ENCODE data around the gene LRRC25.

Gene LRRC25

GRCh38 chr19:18391509-18392075 lies 5.8 kb downstream of the LRRC25 start:
- no peaks in the 10 kb centered on the region for H3K9me3 ChIP-seq (ENCODE audit: control extremely low read depth in 1 of 5, control insufficient read depth in 4 of 5, insufficient read depth in 2 of 5, low read depth in 1 of 5, low read length in 4 of 5)
- POLR2A ChIA-PET: interaction anchor here (0.5 kb wide), 1 partner anchor 112 kb away, joined by 3 read pairs; no protein-coding TSS in a partner anchor
- DNase-seq: no peak
- H3K4me1 ChIP-seq (ENCODE audit: control extremely low read depth in 1 of 4, control insufficient read depth in 4 of 4, insufficient read depth in 4 of 4, low read length in 3 of 4): peaks cover 0 to 46% (median 34%) of the 10 kb centered on the region in 4 experiments
- H3K27ac ChIP-seq (ENCODE audit: insufficient read depth in 1 of 2, low read depth in 1 of 2, low read length in 2 of 2, poor library complexity in 1 of 2, severe bottlenecking in 2 of 2): no peak overlapping the region
- no peak overlapping the region for H3K4me3 ChIP-seq (ENCODE audit: control insufficient read depth in 1 of 7, extremely low read depth in 1 of 7, insufficient read depth in 4 of 7, low read depth in 2 of 7, low read length in 6 of 7)
- CTCF ChIA-PET: interaction anchor here (1.0 to 9.9 kb wide), 8 partner anchors 9 to 279 kb away, joined by 3 to 133 read pairs (median 8); no protein-coding TSS in a partner anchor
- whole genome bisulfite sequencing (ENCODE audit: insufficient coverage): 61% methylated on average over 3 of the region's 9 CpGs
- H3K27me3 ChIP-seq (replicated peaks in 2 of 5; ENCODE audit: control insufficient read depth in 4 of 5, insufficient read depth in 5 of 5, low read length in 4 of 5): peaks cover 0 to 3% (median 0%) of the 10 kb centered on the region in 5 experiments
- peaks cover 0 to 5% (median 0%) of the 10 kb centered on the region in 4 experiments for H3K36me3 ChIP-seq (ENCODE audit: control insufficient read depth in 4 of 4, insufficient read depth in 4 of 4, low read length in 3 of 4)

- ChIA-PET CTCF (interaction anchor here (0.7 to 9.9 kb wide), 14 partner anchors 10 to 112 kb away, joined by 3 to 133 read pairs (median 6); no protein-coding TSS in a partner anchor), POLR2A (no interaction called here)
- peaks cover 0 to 3% (median 0%) of the 10 kb centered on the region in 5 experiments for H3K27me3 ChIP-seq (replicated peaks in 2 of 5; ENCODE audit: control insufficient read depth in 4 of 5, insufficient read depth in 5 of 5, low read length in 4 of 5)
- DNase-seq: no peak
- H3K27ac ChIP-seq (ENCODE audit: insufficient read depth in 1 of 2, low read depth in 1 of 2, low read length in 2 of 2, poor library complexity in 1 of 2, severe bottlenecking in 2 of 2): no peak overlapping the region
- no peaks in the 10 kb centered on the region for H3K9me3 ChIP-seq (ENCODE audit: control extremely low read depth in 1 of 5, control insufficient read depth in 4 of 5, insufficient read depth in 2 of 5, low read depth in 1 of 5, low read length in 4 of 5)
- H3K4me3 ChIP-seq (ENCODE audit: control insufficient read depth in 1 of 7, extremely low read depth in 1 of 7, insufficient read depth in 4 of 7, low read depth in 2 of 7, low read length in 6 of 7): no peak overlapping the region
- WGBS (ENCODE audit: insufficient coverage): 100% methylated on average over 5 of the region's 6 CpGs
- H3K4me1 ChIP-seq (ENCODE audit: control extremely low read depth in 1 of 4, control insufficient read depth in 4 of 4, insufficient read depth in 4 of 4, low read length in 3 of 4): peaks cover 0 to 55% (median 40%) of the 10 kb centered on the region in 4 experiments
- H3K36me3 ChIP-seq (ENCODE audit: control insufficient read depth in 4 of 4, insufficient read depth in 4 of 4, low read length in 3 of 4): peaks cover 0 to 5% (median 0%) of the 10 kb centered on the region in 4 experiments
Measured at GRCh38 chr19:18390065-18390907, 7.1 kb downstream of the LRRC25 start.

GRCh38 chr19:18389726-18390064 lies 7.7 kb downstream of the LRRC25 start:
- Histone ChIP-seq H3K27ac (ENCODE audit: insufficient read depth in 1 of 2, low read depth in 1 of 2, low read length in 2 of 2, poor library complexity in 1 of 2, severe bottlenecking in 2 of 2) (no peak overlapping the region), H3K4me1 (ENCODE audit: control extremely low read depth in 1 of 4, control insufficient read depth in 4 of 4, insufficient read depth in 4 of 4, low read length in 3 of 4) (peaks cover 0 to 54% (median 40%) of the 10 kb centered on the region in 4 experiments), H3K27me3 (replicated peaks in 2 of 5; ENCODE audit: control insufficient read depth in 4 of 5, insufficient read depth in 5 of 5, low read length in 4 of 5) (peaks cover 0 to 3% (median 0%) of the 10 kb centered on the region in 5 experiments), H3K36me3 (ENCODE audit: control insufficient read depth in 4 of 4, insufficient read depth in 4 of 4, low read length in 3 of 4) (peaks cover 0 to 5% (median 0%) of the 10 kb centered on the region in 4 experiments), H3K9me3 (ENCODE audit: control extremely low read depth in 1 of 5, control insufficient read depth in 4 of 5, insufficient read depth in 2 of 5, low read depth in 1 of 5, low read length in 4 of 5) (no peaks in the 10 kb centered on the region), H3K4me3 (ENCODE audit: control insufficient read depth in 1 of 7, extremely low read depth in 1 of 7, insufficient read depth in 4 of 7, low read depth in 2 of 7, low read length in 6 of 7) (no peak overlapping the region)
- DNase-seq: no peak
- ChIA-PET CTCF (interaction anchor here (0.7 to 9.9 kb wide), 13 partner anchors 9 to 111 kb away, joined by 3 to 133 read pairs (median 15); no protein-coding TSS in a partner anchor), POLR2A (interaction anchor here (1.1 kb wide), 1 partner anchor 28 kb away, joined by 5 read pairs; no protein-coding TSS in a partner anchor)

GRCh38 chr19:18388960-18389725 lies 8.3 kb downstream of the LRRC25 start:
- Histone ChIP-seq H3K36me3 (ENCODE audit: control insufficient read depth in 4 of 4, insufficient read depth in 4 of 4, low read length in 3 of 4) (peaks cover 0 to 5% (median 0%) of the 10 kb centered on the region in 4 experiments), H3K4me1 (ENCODE audit: control extremely low read depth in 1 of 4, control insufficient read depth in 4 of 4, insufficient read depth in 4 of 4, low read length in 3 of 4) (peaks cover 0 to 52% (median 40%) of the 10 kb centered on the region in 4 experiments), H3K27me3 (replicated peaks in 2 of 5; ENCODE audit: control insufficient read depth in 4 of 5, insufficient read depth in 5 of 5, low read length in 4 of 5) (peaks cover 0 to 3% (median 0%) of the 10 kb centered on the region in 5 experiments), H3K4me3 (ENCODE audit: control insufficient read depth in 1 of 7, extremely low read depth in 1 of 7, insufficient read depth in 4 of 7, low read depth in 2 of 7, low read length in 6 of 7) (peak overlapping the region in 4 of 7 experiments; percentile 20 to 62 (median 55)), H3K27ac (ENCODE audit: insufficient read depth in 1 of 2, low read depth in 1 of 2, low read length in 2 of 2, poor library complexity in 1 of 2, severe bottlenecking in 2 of 2) (no peak overlapping the region), H3K9me3 (ENCODE audit: control extremely low read depth in 1 of 5, control insufficient read depth in 4 of 5, insufficient read depth in 2 of 5, low read depth in 1 of 5, low read length in 4 of 5) (no peaks in the 10 kb centered on the region)
- ChIA-PET CTCF (interaction anchor here (0.5 to 9.9 kb wide), 16 partner anchors 8 to 111 kb away, joined by 3 to 133 read pairs (median 13); partner anchors contain the start of gene LRRC25), POLR2A (interaction anchor here (1.1 to 1.3 kb wide), 2 partner anchors 13 to 28 kb away, joined by 3 to 5 read pairs; no protein-coding TSS in a partner anchor)
- WGBS (ENCODE audit: insufficient coverage): 100% methylated on average over 7 of the region's 13 CpGs
- DNase-seq: no peak

- peaks cover 0 to 44% (median 33%) of the 10 kb centered on the region in 4 experiments for H3K4me1 ChIP-seq (ENCODE audit: control extremely low read depth in 1 of 4, control insufficient read depth in 4 of 4, insufficient read depth in 4 of 4, low read length in 3 of 4)
- ChIA-PET CTCF (interaction anchor here (0.6 to 9.9 kb wide), 22 partner anchors 9 to 194 kb away, joined by 3 to 133 read pairs (median 4); partner anchors contain the start of gene LRRC25), POLR2A (interaction anchor here (1.1 to 1.3 kb wide), 3 partner anchors 14 to 29 kb away, joined by 3 to 7 read pairs (median 5); no protein-coding TSS in a partner anchor)
- no peaks in the 10 kb centered on the region for H3K9me3 ChIP-seq (ENCODE audit: control extremely low read depth in 1 of 5, control insufficient read depth in 4 of 5, insufficient read depth in 2 of 5, low read depth in 1 of 5, low read length in 4 of 5)
- H3K27ac ChIP-seq (ENCODE audit: insufficient read depth in 1 of 2, low read depth in 1 of 2, low read length in 2 of 2, poor library complexity in 1 of 2, severe bottlenecking in 2 of 2): peak overlapping the region in 1 of 2 experiments; percentile 74
- peak overlapping the region; percentile 25 to 62 (median 43) for H3K4me3 ChIP-seq (ENCODE audit: control insufficient read depth in 1 of 7, extremely low read depth in 1 of 7, insufficient read depth in 4 of 7, low read depth in 2 of 7, low read length in 6 of 7)
- peaks cover 0 to 5% (median 0%) of the 10 kb centered on the region in 4 experiments for H3K36me3 ChIP-seq (ENCODE audit: control insufficient read depth in 4 of 4, insufficient read depth in 4 of 4, low read length in 3 of 4)
- DNase-seq: peak; percentile 78 to 92 (median 91)
- peaks cover 0 to 3% (median 0%) of the 10 kb centered on the region in 5 experiments for H3K27me3 ChIP-seq (replicated peaks in 2 of 5; ENCODE audit: control insufficient read depth in 4 of 5, insufficient read depth in 5 of 5, low read length in 4 of 5)
- under 1% methylated on average over 66 of the region's 86 CpGs for WGBS (ENCODE audit: insufficient coverage)
Measured at GRCh38 chr19:18388100-18388959, 9.1 kb downstream of the LRRC25 start.

Measured in common myeloid progenitor, CD34-positive (primary cell).